Subcutaneous adipose tissue (tissue), 4 donors: ENCODE results near the gene TMEM30A. TPM values are rescaled to one million over a fixed set of nuclear protein-coding genes. Genes with fewer than 3 reads are reported as not detected.

Experiments
- total RNA-seq, 4 donors: library from RNA; depleted of rRNA; stranded (reverse); fragments of >200 nt; gene quantifications; one replicate each; pipeline ENCODE4 v1.1.0, GENCODE V29; 2016
- TF ChIP-seq, protein P1 (sequence below): fragments of 450-650 bp; IDR thresholded peaks from one replicate; pipeline ENCODE4 v1.5.1; 2016; ENCODE audit warnings: low read depth, mild to moderate bottlenecking, control low read depth, antibody characterized with exemption, moderate library complexity

Gene TMEM30A
- total RNA-seq, 4 donors from 2014 or later = 50.7 to 95.2 (median 89.2) TPM

DNA sequence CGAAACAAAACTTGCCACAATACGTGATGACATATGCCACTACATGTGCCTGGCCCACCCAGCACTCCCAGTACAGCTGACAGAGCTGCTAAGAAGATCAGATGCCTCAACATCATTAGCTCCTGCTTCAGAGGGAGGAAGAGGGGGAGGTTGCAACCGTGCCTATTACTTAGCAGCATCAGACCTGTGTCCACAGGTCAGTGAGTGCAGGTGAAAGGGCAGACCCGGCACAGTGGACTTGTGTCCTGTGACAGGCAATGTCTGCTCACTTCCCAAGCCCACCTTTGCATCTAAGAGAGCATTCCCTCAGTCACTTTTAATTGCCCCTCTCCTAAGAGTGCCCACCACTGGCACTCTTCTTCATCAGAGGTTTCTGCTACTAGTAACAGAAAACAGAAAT lies 69.3 kb downstream of the TMEM30A start:
- TF ChIP-seq, protein P1, sequence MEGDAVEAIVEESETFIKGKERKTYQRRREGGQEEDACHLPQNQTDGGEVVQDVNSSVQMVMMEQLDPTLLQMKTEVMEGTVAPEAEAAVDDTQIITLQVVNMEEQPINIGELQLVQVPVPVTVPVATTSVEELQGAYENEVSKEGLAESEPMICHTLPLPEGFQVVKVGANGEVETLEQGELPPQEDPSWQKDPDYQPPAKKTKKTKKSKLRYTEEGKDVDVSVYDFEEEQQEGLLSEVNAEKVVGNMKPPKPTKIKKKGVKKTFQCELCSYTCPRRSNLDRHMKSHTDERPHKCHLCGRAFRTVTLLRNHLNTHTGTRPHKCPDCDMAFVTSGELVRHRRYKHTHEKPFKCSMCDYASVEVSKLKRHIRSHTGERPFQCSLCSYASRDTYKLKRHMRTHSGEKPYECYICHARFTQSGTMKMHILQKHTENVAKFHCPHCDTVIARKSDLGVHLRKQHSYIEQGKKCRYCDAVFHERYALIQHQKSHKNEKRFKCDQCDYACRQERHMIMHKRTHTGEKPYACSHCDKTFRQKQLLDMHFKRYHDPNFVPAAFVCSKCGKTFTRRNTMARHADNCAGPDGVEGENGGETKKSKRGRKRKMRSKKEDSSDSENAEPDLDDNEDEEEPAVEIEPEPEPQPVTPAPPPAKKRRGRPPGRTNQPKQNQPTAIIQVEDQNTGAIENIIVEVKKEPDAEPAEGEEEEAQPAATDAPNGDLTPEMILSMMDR = no peak

DNA sequence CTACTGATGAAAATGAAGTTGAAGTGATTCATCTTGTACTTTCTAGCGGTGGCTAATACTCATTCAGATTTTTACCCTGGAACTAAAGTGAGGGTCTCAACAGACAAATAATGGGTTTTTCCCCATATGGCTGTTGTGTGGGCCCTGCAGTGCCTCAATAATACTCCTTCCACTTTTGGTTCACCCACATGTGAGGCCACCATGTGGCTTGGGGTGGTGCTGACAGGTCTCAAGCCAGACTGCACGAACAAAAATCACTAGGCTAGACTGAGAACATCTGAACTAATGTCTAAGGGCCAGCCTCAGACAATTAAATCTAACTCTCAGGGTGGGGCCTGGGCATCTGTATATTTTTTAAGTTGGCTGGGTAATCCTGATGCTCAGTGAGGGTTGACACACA lies 70.9 kb downstream of the TMEM30A start:
- TF ChIP-seq, protein P1 = no peak

DNA sequence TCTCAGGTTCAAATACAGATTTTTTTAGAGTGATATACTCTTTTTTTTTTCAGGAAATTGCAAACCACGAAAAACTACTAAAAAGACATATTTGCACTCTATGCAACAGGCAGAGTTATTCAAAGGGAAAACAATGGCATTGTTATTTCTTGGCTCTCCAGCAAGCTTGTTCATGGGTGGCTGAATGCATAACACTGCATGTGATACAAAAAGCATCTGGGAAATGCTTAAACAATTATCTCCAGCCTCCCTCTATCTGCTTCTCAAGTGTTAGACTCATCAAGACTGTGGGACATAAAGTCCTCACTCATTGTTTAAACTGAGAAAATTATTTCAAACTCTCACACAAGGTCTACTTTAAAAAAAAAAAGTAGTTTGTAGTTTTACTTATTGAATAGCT lies 71.5 kb downstream of the TMEM30A start:
- TF ChIP-seq, protein P1 = no peak

DNA sequence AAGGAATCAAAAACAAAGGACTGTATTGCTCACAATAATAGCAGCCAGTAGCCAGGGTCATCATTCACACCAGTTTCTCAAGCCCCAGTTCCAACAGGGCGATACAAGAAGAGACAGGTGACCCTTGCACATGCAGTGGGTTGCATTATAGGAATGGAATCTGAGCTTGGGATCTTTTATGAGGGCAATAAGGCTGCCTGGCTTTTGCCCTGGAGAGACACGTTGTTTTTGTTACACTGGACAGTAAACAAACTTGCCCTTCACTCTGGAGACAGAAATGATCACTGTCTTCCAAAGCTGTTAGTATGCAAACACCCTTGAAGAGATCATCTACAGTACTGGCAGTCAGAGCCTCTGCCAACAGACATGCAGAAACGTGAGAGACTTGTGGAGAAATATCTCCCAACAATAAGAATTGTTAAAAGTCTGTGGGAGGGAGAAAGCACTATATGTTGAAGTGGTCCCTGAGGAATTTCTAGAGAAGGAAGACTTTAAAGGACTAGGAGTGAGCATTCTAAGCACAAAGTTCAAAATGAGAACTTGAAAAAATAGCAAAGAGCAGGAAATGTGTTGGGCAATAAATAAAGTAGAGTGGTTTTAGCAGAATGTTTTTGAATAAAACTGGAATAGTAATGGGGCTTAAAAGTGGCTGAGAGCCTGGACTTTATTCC lies 72.5 kb downstream of the TMEM30A start:
- TF ChIP-seq, protein P1 = no peak

DNA sequence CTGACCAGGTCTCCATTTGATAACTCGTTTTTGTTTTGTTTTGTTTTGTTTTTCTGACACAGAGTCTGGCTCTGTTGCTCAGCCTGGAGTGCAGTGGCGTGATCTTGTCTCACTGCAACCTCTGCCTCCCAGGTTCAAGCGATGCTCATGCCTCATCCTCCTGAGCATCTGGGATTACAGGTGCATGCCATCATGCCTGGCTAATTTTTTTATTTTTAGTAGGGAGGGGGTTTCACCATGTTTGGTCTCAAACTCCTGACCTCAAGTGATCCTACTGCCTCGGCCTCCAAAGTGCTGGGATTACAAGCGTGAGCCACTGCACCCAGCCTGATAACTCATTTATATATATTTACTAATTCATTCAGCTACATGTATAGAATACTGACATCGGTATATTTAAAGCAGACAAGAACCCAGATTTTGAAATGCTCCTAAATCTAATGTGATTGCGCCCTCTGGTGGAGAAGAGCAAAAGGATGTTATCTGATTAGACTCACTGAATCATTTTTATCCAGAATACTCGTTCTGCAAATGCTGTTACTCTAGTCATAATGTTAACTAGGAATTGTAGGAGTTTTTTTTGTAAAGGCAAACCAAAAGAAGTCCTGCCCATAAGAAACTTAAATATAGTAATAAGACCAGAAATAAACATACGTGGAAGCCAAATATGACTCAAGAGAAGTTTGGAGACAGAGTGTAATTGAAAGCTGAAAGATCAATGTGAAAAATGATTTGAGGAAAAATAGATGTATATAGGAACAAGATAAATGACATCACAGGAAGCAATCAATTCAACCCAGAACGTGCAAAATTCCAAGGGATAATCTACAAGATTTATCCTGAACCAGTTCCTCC lies 73.5 kb downstream of the TMEM30A start:
- TF ChIP-seq, protein P1 = no peak

DNA sequence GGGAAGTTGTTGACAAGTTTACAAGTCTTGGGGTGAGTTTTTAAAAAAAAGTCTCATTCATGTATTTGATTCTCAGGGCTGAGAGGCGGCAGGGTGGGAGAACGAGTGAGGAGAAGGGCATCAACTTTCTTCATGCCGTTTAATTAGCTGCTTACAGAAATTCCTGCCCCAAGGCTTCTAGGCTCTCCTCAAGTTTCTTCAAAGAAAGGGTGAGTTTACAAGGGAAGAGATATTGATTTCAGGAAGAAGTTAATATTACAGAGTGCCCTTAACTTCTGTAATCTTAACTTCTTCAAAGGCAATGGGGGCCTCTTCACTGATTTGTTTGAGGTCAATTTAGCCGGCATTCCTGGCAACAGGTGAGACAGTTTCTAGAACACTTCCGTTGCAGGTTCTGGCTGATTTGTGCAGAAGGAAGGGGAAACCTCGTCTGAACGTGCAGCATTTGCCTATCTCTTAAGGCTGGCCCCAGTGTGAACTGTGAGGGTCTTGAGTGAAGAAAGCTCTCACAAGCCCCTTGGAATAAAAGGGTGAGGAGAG lies 75.3 kb downstream of the TMEM30A start:
- TF ChIP-seq, protein P1 = no peak
